Measurements from ENCODE around the gene CAMTA1. TPM values are rescaled to one million over a fixed set of nuclear protein-coding genes. Genes with fewer than 3 reads are reported as not detected.

Gene CAMTA1
- total RNA-seq, 1 experiment from 2014 or later: 82.2 TPM

GRCh38 chr1:7721940-7722669 is 936.9 kb downstream of the CAMTA1 start:
- ATAC-seq (no peak), DNase-seq (ENCODE audit: low read depth, low spot score) (no peak)
- BruUV-seq (replicated peaks): no TSS peak
- ChIA-PET POLR2A (interaction anchor here (0.7 kb wide), 1 partner anchor 30 kb away, joined by 3 read pairs; no protein-coding TSS in a partner anchor), CTCF (interaction anchor here (0.6 kb wide), 1 partner anchor 54 kb away, joined by 3 read pairs; no protein-coding TSS in a partner anchor)
- H3K36me3 ChIP-seq (ENCODE audit: control insufficient read depth, insufficient read depth, low read length): no peaks in the 10 kb centered on the region
- no peak overlapping the region for H3K27ac ChIP-seq (ENCODE audit: low read length)
- H3K4me1 ChIP-seq (ENCODE audit: control insufficient read depth, insufficient read depth, low read length): no peaks in the 10 kb centered on the region
- intact Hi-C loops (cut with micrococcal nuclease; ENCODE audit: unreplicated experiment): no loop called here
- in situ Hi-C loops (cut with HindIII; ENCODE audit: low pct_unique_long_range_greater_than_20kb, low sequenced_read_pairs): no loop called here
- H3K27me3 ChIP-seq (ENCODE audit: control insufficient read depth, insufficient read depth, low read length): no peaks in the 10 kb centered on the region; the same call in 1 of the 2 replicates
- H3K4me3 ChIP-seq (ENCODE audit: low read depth in 2 of 2, low read length in 2 of 2): no peak overlapping the region
- TF ChIP-seq POLR2AphosphoS5 (IDR thresholded peaks at IDR 0.05; ENCODE audit: low read depth, low read length) (no peak), SIN3A (IDR thresholded peaks at IDR 0.05; ENCODE audit: borderline replicate concordance, insufficient read depth, low read depth, low read length) (no peak), TCF7L2 (IDR thresholded peaks at IDR 0.05; ENCODE audit: low read depth, low read length) (no peak)
- TF ChIP-seq, protein P1, sequence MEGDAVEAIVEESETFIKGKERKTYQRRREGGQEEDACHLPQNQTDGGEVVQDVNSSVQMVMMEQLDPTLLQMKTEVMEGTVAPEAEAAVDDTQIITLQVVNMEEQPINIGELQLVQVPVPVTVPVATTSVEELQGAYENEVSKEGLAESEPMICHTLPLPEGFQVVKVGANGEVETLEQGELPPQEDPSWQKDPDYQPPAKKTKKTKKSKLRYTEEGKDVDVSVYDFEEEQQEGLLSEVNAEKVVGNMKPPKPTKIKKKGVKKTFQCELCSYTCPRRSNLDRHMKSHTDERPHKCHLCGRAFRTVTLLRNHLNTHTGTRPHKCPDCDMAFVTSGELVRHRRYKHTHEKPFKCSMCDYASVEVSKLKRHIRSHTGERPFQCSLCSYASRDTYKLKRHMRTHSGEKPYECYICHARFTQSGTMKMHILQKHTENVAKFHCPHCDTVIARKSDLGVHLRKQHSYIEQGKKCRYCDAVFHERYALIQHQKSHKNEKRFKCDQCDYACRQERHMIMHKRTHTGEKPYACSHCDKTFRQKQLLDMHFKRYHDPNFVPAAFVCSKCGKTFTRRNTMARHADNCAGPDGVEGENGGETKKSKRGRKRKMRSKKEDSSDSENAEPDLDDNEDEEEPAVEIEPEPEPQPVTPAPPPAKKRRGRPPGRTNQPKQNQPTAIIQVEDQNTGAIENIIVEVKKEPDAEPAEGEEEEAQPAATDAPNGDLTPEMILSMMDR (IDR thresholded peaks at IDR 0.05): no peak
- TF ChIP-seq, protein P2, sequence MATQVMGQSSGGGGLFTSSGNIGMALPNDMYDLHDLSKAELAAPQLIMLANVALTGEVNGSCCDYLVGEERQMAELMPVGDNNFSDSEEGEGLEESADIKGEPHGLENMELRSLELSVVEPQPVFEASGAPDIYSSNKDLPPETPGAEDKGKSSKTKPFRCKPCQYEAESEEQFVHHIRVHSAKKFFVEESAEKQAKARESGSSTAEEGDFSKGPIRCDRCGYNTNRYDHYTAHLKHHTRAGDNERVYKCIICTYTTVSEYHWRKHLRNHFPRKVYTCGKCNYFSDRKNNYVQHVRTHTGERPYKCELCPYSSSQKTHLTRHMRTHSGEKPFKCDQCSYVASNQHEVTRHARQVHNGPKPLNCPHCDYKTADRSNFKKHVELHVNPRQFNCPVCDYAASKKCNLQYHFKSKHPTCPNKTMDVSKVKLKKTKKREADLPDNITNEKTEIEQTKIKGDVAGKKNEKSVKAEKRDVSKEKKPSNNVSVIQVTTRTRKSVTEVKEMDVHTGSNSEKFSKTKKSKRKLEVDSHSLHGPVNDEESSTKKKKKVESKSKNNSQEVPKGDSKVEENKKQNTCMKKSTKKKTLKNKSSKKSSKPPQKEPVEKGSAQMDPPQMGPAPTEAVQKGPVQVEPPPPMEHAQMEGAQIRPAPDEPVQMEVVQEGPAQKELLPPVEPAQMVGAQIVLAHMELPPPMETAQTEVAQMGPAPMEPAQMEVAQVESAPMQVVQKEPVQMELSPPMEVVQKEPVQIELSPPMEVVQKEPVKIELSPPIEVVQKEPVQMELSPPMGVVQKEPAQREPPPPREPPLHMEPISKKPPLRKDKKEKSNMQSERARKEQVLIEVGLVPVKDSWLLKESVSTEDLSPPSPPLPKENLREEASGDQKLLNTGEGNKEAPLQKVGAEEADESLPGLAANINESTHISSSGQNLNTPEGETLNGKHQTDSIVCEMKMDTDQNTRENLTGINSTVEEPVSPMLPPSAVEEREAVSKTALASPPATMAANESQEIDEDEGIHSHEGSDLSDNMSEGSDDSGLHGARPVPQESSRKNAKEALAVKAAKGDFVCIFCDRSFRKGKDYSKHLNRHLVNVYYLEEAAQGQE (IDR thresholded peaks at IDR 0.05; ENCODE audit: insufficient read depth in 1 of 2, low read depth in 2 of 2, low read length in 1 of 2): no peak
- H3K9me3 ChIP-seq (ENCODE audit: control insufficient read depth, insufficient read depth, low read depth, low read length): no peaks in the 10 kb centered on the region

GRCh38 chr1:7722670-7723012 is 937.4 kb downstream of the CAMTA1 start:
- Histone ChIP-seq H3K9me3 (ENCODE audit: control insufficient read depth, insufficient read depth, low read depth, low read length) (no peaks in the 10 kb centered on the region), H3K4me3 (ENCODE audit: low read depth in 2 of 2, low read length in 2 of 2) (no peak overlapping the region), H3K27ac (ENCODE audit: low read length) (no peak overlapping the region), H3K27me3 (ENCODE audit: control insufficient read depth, insufficient read depth, low read length) (no peaks in the 10 kb centered on the region; the same call in 1 of the 2 replicates), H3K36me3 (ENCODE audit: control insufficient read depth, insufficient read depth, low read length) (no peaks in the 10 kb centered on the region), H3K4me1 (ENCODE audit: control insufficient read depth, insufficient read depth, low read length) (no peaks in the 10 kb centered on the region)
- ChIA-PET CTCF (interaction anchor here (0.6 kb wide), 1 partner anchor 55 kb away, joined by 3 read pairs; no protein-coding TSS in a partner anchor), POLR2A (interaction anchor here (0.7 kb wide), 1 partner anchor 29 kb away, joined by 3 read pairs; no protein-coding TSS in a partner anchor)
- TF ChIP-seq POLR2AphosphoS5 (IDR thresholded peaks at IDR 0.05; ENCODE audit: low read depth, low read length): no peak
- TF ChIP-seq, protein P1 (IDR thresholded peaks at IDR 0.05): no peak
- TF ChIP-seq SIN3A (IDR thresholded peaks at IDR 0.05; ENCODE audit: borderline replicate concordance, insufficient read depth, low read depth, low read length): no peak
- TF ChIP-seq, protein P2 (IDR thresholded peaks at IDR 0.05; ENCODE audit: insufficient read depth in 1 of 2, low read depth in 2 of 2, low read length in 1 of 2): no peak
- no peak for TF ChIP-seq TCF7L2 (IDR thresholded peaks at IDR 0.05; ENCODE audit: low read depth, low read length)
- in situ Hi-C loops (cut with HindIII; ENCODE audit: low pct_unique_long_range_greater_than_20kb, low sequenced_read_pairs): no loop called here
- intact Hi-C loops (cut with micrococcal nuclease; ENCODE audit: unreplicated experiment): no loop called here
- BruUV-seq (replicated peaks): no TSS peak
- DNase-seq (ENCODE audit: low read depth, low spot score) (no peak), ATAC-seq (no peak)
